OCI-LY3 (cell line): ENCODE data around the gene SMAD6.

ENCODE experiments used
- H2AFZ ChIP-seq: fragments of 200-600, 300-600 bp; shearing (Covaris generic); 2 replicates; pipeline ENCODE4 v1.6.0; 2014; ENCODE audit warnings: antibody characterized with exemption, low read depth, low read length
- H3K27ac ChIP-seq: fragments of 200-600, 300-600 bp; sonication (generic); 2 replicates; pipeline ENCODE4 v1.5.1; 2014; ENCODE audit warnings: mild to moderate bottlenecking, low read length, moderate library complexity, mixed read lengths
- H3K27me3 ChIP-seq: fragments of 200-600, 300-600 bp; sonication (generic); 2 replicates; pipeline ENCODE4 v1.6.1; 2014; ENCODE audit warnings: low read depth, low read length, mixed read lengths
- H3K36me3 ChIP-seq: fragments of 200-600, 300-600 bp; sonication (generic); replicated peaks from 2 replicates; pipeline ENCODE3; 2014; ENCODE audit warnings: low read depth, low read length, mixed read lengths
- H3K4me1 ChIP-seq: fragments of 300-600, 200-600 bp; sonication (generic); 2 replicates; pipeline ENCODE4 v1.6.1; 2014; ENCODE audit warnings: low read length, mixed read lengths
- H3K4me2 ChIP-seq: fragments of 200-600, 300-600 bp; sonication (generic); 2 replicates; pipeline ENCODE4 v1.6.1; 2014; ENCODE audit warnings: low read length, mixed read lengths
- H3K4me3 ChIP-seq: fragments of 300-600, 200-600 bp; sonication (generic); 2 replicates; pipeline ENCODE4 v1.5.1; 2014; ENCODE audit warnings: antibody characterized with exemption, mild to moderate bottlenecking, low read length, moderate library complexity
- H3K79me2 ChIP-seq: fragments of 300-600, 200-600 bp; shearing (Covaris generic); 2 replicates; pipeline ENCODE4 v1.6.1; 2014; ENCODE audit warnings: mild to moderate bottlenecking, low read length, mixed read lengths
- H3K9ac ChIP-seq: fragments of 300-600, 200-600 bp; shearing (Covaris generic); 2 replicates; pipeline ENCODE4 v1.6.0; 2014; ENCODE audit warnings: mild to moderate bottlenecking, low read length, moderate library complexity
- H3K9me3 ChIP-seq: fragments of 200-600, 300-600 bp; shearing (Covaris generic); 2 replicates; pipeline ENCODE4 v1.6.1; 2014; ENCODE audit warnings: low read length, mixed read lengths; ENCODE audit not compliant: insufficient read depth
- H4K20me1 ChIP-seq: fragments of 200-600, 300-600 bp; sonication (generic); 2 replicates; pipeline ENCODE4 v1.6.1; 2016; ENCODE audit warnings: low read length, mixed read lengths; ENCODE audit not compliant: insufficient read depth
- CTCF ChIP-seq: fragments of 200-600, 300-600 bp; sonication (generic); IDR thresholded peaks from 2 replicates; pipeline ENCODE4 v1.5.1; 2014; ENCODE audit warnings: antibody characterized with exemption, low read length, low read depth
- EZH2phosphoT487 ChIP-seq: fragments of 200-600 bp; shearing (Covaris generic); IDR thresholded peaks from 2 replicates; pipeline ENCODE4 v1.6.1; 2018; ENCODE audit warnings: antibody characterized with exemption, mixed run types, low read depth

The SMAD6 gene

DNA sequence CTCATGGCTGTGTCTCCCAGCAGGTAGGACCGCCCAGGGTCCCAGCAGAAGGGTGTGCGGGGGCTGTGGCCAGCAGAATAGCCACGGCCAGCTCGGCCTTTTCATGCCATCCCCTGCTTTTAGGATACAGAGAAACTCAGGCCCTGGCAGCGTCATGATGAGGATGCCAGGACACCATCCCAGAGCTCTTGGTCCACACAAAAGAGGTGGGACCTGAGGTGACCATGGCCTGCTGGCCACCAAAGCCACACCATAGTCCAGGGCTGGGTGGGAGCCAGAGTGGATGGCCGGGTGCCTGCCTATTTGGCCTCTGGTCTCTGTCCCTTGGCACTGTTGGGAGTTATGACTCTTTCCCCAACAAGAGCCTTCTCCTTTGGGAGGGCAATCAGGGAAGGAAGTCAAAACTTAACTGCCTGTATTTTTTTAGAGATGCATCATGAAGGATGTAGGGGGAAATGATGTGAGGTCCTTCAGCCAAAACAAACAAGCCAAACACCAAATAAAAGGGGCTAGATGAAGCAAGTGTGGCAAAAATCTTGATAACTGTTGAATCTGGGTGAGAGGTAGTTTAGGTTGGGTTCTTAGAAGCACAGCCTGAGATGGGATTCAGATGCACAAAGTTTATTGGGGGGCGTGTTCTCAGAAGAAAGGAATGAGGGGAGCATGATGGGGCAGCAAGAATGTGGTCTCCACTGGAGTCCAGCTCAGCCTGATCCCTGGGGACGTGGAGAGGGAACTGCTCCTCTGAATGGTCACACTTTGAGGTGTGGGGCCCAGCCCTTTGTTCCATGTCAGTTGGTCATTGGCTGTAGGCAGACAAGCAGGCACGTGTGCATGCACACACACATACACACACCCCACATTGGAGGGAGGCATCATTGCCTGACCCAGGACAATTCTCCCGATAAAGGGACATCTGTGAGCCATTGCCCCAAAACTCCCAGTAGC, 33.2 kb downstream of the SMAD6 start:
- Histone ChIP-seq H3K27me3 (no peaks in the 10 kb centered on the region), H3K9ac (no peak overlapping the region), H3K79me2 (no peaks in the 10 kb centered on the region), H4K20me1 (no peaks in the 10 kb centered on the region), H3K4me3 (no peak overlapping the region), H3K4me2 (no peak overlapping the region), H2AFZ (no peak overlapping the region), H3K9me3 (no peaks in the 10 kb centered on the region), H3K4me1 (peaks cover 15% of the 10 kb centered on the region; the same call in 1 of the 2 replicates), H3K27ac (no peak overlapping the region), H3K36me3 (no peaks in the 10 kb centered on the region)
- no peak for TF ChIP-seq CTCF
- TF ChIP-seq EZH2phosphoT487: no peak

- H3K9me3 ChIP-seq: no peaks in the 10 kb centered on the region
- no peaks in the 10 kb centered on the region for H3K79me2 ChIP-seq
- peaks cover 15% of the 10 kb centered on the region; the same call in 1 of the 2 replicates for H3K4me1 ChIP-seq
- H4K20me1 ChIP-seq: no peaks in the 10 kb centered on the region
- H3K27me3 ChIP-seq: no peaks in the 10 kb centered on the region
- no peak overlapping the region for H3K4me3 ChIP-seq
- H3K36me3 ChIP-seq: no peaks in the 10 kb centered on the region
- H3K9ac ChIP-seq: no peak overlapping the region
- H2AFZ ChIP-seq: no peak overlapping the region
- no peak overlapping the region for H3K27ac ChIP-seq
- no peak for TF ChIP-seq EZH2phosphoT487
- no peak for TF ChIP-seq CTCF
- no peak overlapping the region for H3K4me2 ChIP-seq
These were observed 33.9 kb downstream of the SMAD6 start for GRCh38 chr15:66735909-66736305.

GRCh38 chr15:66737243-66738010, 35.4 kb downstream of the SMAD6 start:
- H3K9ac ChIP-seq: no peak overlapping the region
- H3K27ac ChIP-seq: no peak overlapping the region
- no peak overlapping the region for H2AFZ ChIP-seq
- H3K9me3 ChIP-seq: no peaks in the 10 kb centered on the region
- no peaks in the 10 kb centered on the region for H4K20me1 ChIP-seq
- TF ChIP-seq EZH2phosphoT487 (no peak), CTCF (no peak)
- no peak overlapping the region for H3K4me3 ChIP-seq
- H3K4me1 ChIP-seq: peaks cover 15% of the 10 kb centered on the region; the same call in 1 of the 2 replicates
- H3K79me2 ChIP-seq: no peaks in the 10 kb centered on the region
- no peak overlapping the region for H3K4me2 ChIP-seq
- no peaks in the 10 kb centered on the region for H3K36me3 ChIP-seq
- no peaks in the 10 kb centered on the region for H3K27me3 ChIP-seq

GRCh38 chr15:66738116-66738515, 36.1 kb downstream of the SMAD6 start:
- no peak overlapping the region for H3K4me3 ChIP-seq
- H3K9ac ChIP-seq: no peak overlapping the region
- no peaks in the 10 kb centered on the region for H3K27me3 ChIP-seq
- TF ChIP-seq CTCF (no peak), EZH2phosphoT487 (no peak)
- no peak overlapping the region for H3K4me2 ChIP-seq
- no peak overlapping the region for H2AFZ ChIP-seq
- H3K36me3 ChIP-seq: no peaks in the 10 kb centered on the region
- H3K27ac ChIP-seq: no peak overlapping the region
- H3K9me3 ChIP-seq: no peaks in the 10 kb centered on the region
- H3K79me2 ChIP-seq: no peaks in the 10 kb centered on the region
- peaks cover 15% of the 10 kb centered on the region; the same call in 1 of the 2 replicates for H3K4me1 ChIP-seq
- no peaks in the 10 kb centered on the region for H4K20me1 ChIP-seq
